B cell (primary cell): ENCODE results near the gene TMEM108. TPM values are rescaled to one million over a fixed set of nuclear protein-coding genes. Genes with fewer than 3 reads are reported as not detected.

Experiments used
- ATAC-seq: fragments of 200-7000 bp; cut with Tn5 transposase; one replicate; pipeline ENCODE4 v1.10.0; 2021; ENCODE audit warnings: low read depth, mild to moderate bottlenecking, moderate number of reproducible peaks, moderate library complexity
- CTCF ChIA-PET: fragments of 350-600 bp; sonication (Branson Sonifier 250); formaldehyde crosslinking; loops from one replicate; lab custom pipeline; 2021; ENCODE audit warnings: antibody characterized with exemption, inconsistent platforms; lab: Charles Lee
- POLR2A ChIA-PET: fragments of 350-600 bp; sonication (Branson Sonifier 250); formaldehyde crosslinking; loops from one replicate; lab custom pipeline; 2021; ENCODE audit warnings: antibody characterized with exemption; lab: Charles Lee
- DNase-seq: peaks from one replicate; pipeline ENCODE4 v3.0.0; 2013
- H2AFZ ChIP-seq: 2 replicates; pipeline ENCODE4 v1.6.1; 2012; ENCODE audit warnings: mild to moderate bottlenecking, low read depth, low read length; ENCODE audit not compliant: insufficient read depth, poor library complexity, severe bottlenecking
- H3K27ac ChIP-seq, 2 donors: 1 replicate in 1 of 2; 2 replicates in 1 of 2; pipeline ENCODE4 v1.5.1; 2012 to 2013; ENCODE audit warnings: low read length in 2 of 2, mild to moderate bottlenecking in 2 of 2, moderate library complexity in 1 of 2
- H3K27me3 ChIP-seq, 4 experiments: fragments of 200-600 bp in 1 of 4; sonication (generic) in 1 of 4; replicated peaks in 1 of 4; 1 replicate in 2 of 4; 2 replicates in 2 of 4; pipeline versions ENCODE4 v1.6.1 to v1.7.0; 2013 to 2016; ENCODE audit warnings: low read length in 3 of 4, mild to moderate bottlenecking in 2 of 4, mixed read lengths in 1 of 4, moderate library complexity in 1 of 4; ENCODE audit not compliant: insufficient read depth in 4 of 4, control insufficient read depth in 3 of 4; ENCODE audit errors: control extremely low read depth in 1 of 4
- H3K36me3 ChIP-seq, 2 experiments: replicated peaks in 1 of 2; 1 replicate in 1 of 2; 2 replicates in 1 of 2; pipeline versions ENCODE4 v1.6.1 to v1.7.1; 2013; ENCODE audit warnings: low read length in 1 of 2; ENCODE audit not compliant: insufficient read depth in 2 of 2, control insufficient read depth in 1 of 2; ENCODE audit errors: control extremely low read depth in 1 of 2, extremely low read depth in 1 of 2
- H3K4me1 ChIP-seq, 2 donors: fragments of 200-600 bp in 1 of 2; sonication (generic) in 1 of 2; 1 replicate in 1 of 2; 2 replicates in 1 of 2; pipeline versions ENCODE4 v1.5.1 to v1.6.1; 2013 to 2017; ENCODE audit warnings: low read length in 2 of 2; ENCODE audit not compliant: control insufficient read depth in 2 of 2, insufficient read depth in 2 of 2
- H3K4me2 ChIP-seq: replicated peaks from 2 replicates; pipeline ENCODE3; 2012; ENCODE audit warnings: mild to moderate bottlenecking, low read depth, low read length; ENCODE audit not compliant: poor library complexity, severe bottlenecking
- H3K4me3 ChIP-seq, 5 experiments: fragments of 200-600 bp in 1 of 5; sonication (generic) in 1 of 5; 1 replicate in 3 of 5; 2 replicates in 2 of 5; pipeline versions ENCODE4 v1.5.1 to v1.7.0; 2011 to 2016; ENCODE audit warnings: low read length in 4 of 5, mild to moderate bottlenecking in 4 of 5, low read depth in 2 of 5, control low read depth in 1 of 5, moderate library complexity in 1 of 5; ENCODE audit not compliant: insufficient read depth in 1 of 5; ENCODE audit errors: control extremely low read depth in 1 of 5, extremely low read depth in 1 of 5
- H3K79me2 ChIP-seq: fragments of 200-600 bp; sonication (generic); one replicate; pipeline ENCODE4 v1.6.0; 2016; ENCODE audit warnings: low read length; ENCODE audit not compliant: control insufficient read depth, insufficient read depth
- H3K9ac ChIP-seq: fragments of 200-600 bp; sonication (generic); 2 replicates; pipeline ENCODE4 v1.6.1; 2017; ENCODE audit warnings: mild to moderate bottlenecking, low read length, moderate library complexity
- H3K9me3 ChIP-seq, 3 donors: one replicate each; pipeline versions ENCODE4 v1.6.1 to v1.7.1; 2013; ENCODE audit warnings: low read length in 2 of 3; ENCODE audit not compliant: control insufficient read depth in 2 of 3, insufficient read depth in 1 of 3; ENCODE audit errors: control extremely low read depth in 1 of 3
- H4K20me1 ChIP-seq: 2 replicates; pipeline ENCODE4 v1.6.0; 2012; ENCODE audit warnings: mild to moderate bottlenecking, low read length; ENCODE audit not compliant: insufficient read depth, control insufficient read depth, poor library complexity, severe bottlenecking
- H3K27ac Mint-ChIP-seq: one replicate; pipeline ENCODE4 v1.8.0; 2021; ENCODE audit warnings: mixed read lengths
- H3K27me3 Mint-ChIP-seq: one replicate; pipeline ENCODE4 v1.8.0; 2021; ENCODE audit warnings: mixed read lengths
- H3K4me1 Mint-ChIP-seq: one replicate; pipeline ENCODE4 v1.8.0; 2021; ENCODE audit warnings: mixed read lengths
- H3K4me3 Mint-ChIP-seq: one replicate; pipeline ENCODE4 v1.8.0; 2021; ENCODE audit warnings: mixed read lengths
- H3K9me3 Mint-ChIP-seq: one replicate; pipeline ENCODE4 v1.8.0; 2022; ENCODE audit warnings: mixed read lengths; ENCODE audit not compliant: insufficient read depth
- EZH2 ChIP-seq: IDR thresholded peaks from 2 replicates; pipeline ENCODE4 v1.6.1; 2012; ENCODE audit warnings: borderline replicate concordance, low read depth, mild to moderate bottlenecking, moderate library complexity, low read length; ENCODE audit not compliant: insufficient read depth, poor library complexity, severe bottlenecking
- WGBS: methylation state at CpG from one replicate; pipeline ENCODE4 v1.1.5; 2013; ENCODE audit warnings: missing lambda C conversion rate; ENCODE audit not compliant: insufficient coverage; 5-methylcytosine and 5-hydroxymethylcytosine counted together
- intact Hi-C: fragments of 100-400 bp; cut with micrococcal nuclease; formaldehyde crosslinking; loops from one replicate; pipeline ENCODE4 v1.10.0; 2022
- polyA plus RNA-seq: library from polyadenylated mRNA; depleted of rRNA; stranded (reverse); fragments of >200 nt; gene quantifications from 2 replicates; pipeline ENCODE4 v1.2.3, GENCODE V29; 2012
- total RNA-seq, 2 donors: library from RNA; stranded (reverse); fragments of 120-200 nt in 1 of 2; gene quantifications; 1 replicate in 1 of 2; 2 replicates in 1 of 2; pipeline versions ENCODE4 v1.2.3 to v1.2.4, GENCODE V29; 2013 to 2022
- TF ChIP-seq, protein P1 (sequence below): fragments of 200-600 bp; IDR thresholded peaks from one replicate; pipeline ENCODE4 v1.8.0; 2022; ENCODE audit warnings: antibody characterized with exemption, mild to moderate bottlenecking

TMEM108 gene
- total and polyA plus RNA-seq, 2 donors (not counting 1 experiment from before 2014, with no cell fraction given) = not detected

DNA sequence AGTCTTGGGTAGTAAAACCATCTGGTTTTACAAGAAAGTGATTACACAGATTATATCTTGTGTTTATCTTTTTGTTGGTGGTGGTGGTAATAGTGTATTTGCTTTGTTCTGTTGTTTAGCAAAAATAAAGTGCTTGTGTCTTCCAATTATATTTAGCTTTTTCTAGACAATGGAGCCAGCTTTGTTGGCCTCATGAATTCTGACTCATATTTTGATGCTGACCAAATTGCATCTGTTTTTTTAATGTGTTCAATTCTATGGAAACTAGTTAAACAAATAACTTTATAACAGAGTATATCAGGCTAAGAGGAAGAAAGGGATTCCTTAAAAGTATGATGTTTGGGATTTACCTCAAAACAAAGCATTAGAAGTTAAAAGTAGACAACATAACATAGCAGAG, 292.3 kb downstream of the TMEM108 start:
- H3K4me2 ChIP-seq = no peak overlapping the region
- intact Hi-C loops = no loop called here
- Mint-ChIP-seq H3K27ac (no peak overlapping the region), H3K4me3 (no peak overlapping the region), H3K27me3 (peaks cover 13% of the 10 kb centered on the region), H3K4me1 (no peaks in the 10 kb centered on the region), H3K9me3 (no peaks in the 10 kb centered on the region)
- DNase-seq (no peak), ATAC-seq (no peak)
- no peak overlapping the region for H2AFZ ChIP-seq
- no peak overlapping the region for H3K9ac ChIP-seq
- no peaks in the 10 kb centered on the region for H3K79me2 ChIP-seq
- CTCF ChIA-PET = no interaction called here
- H3K4me1 ChIP-seq = no peaks in the 10 kb centered on the region
- no peaks in the 10 kb centered on the region for H3K36me3 ChIP-seq
- TF ChIP-seq EZH2 = no peak
- TF ChIP-seq, protein P1, sequence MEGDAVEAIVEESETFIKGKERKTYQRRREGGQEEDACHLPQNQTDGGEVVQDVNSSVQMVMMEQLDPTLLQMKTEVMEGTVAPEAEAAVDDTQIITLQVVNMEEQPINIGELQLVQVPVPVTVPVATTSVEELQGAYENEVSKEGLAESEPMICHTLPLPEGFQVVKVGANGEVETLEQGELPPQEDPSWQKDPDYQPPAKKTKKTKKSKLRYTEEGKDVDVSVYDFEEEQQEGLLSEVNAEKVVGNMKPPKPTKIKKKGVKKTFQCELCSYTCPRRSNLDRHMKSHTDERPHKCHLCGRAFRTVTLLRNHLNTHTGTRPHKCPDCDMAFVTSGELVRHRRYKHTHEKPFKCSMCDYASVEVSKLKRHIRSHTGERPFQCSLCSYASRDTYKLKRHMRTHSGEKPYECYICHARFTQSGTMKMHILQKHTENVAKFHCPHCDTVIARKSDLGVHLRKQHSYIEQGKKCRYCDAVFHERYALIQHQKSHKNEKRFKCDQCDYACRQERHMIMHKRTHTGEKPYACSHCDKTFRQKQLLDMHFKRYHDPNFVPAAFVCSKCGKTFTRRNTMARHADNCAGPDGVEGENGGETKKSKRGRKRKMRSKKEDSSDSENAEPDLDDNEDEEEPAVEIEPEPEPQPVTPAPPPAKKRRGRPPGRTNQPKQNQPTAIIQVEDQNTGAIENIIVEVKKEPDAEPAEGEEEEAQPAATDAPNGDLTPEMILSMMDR = no peak
- POLR2A ChIA-PET = no interaction called here
- no peak overlapping the region for H3K27ac ChIP-seq
- no peaks in the 10 kb centered on the region for H4K20me1 ChIP-seq
- no peaks in the 10 kb centered on the region for H3K9me3 ChIP-seq
- no peak overlapping the region for H3K4me3 ChIP-seq
- peaks cover 0 to 3% (median 0%) of the 10 kb centered on the region in 4 experiments for H3K27me3 ChIP-seq

DNA sequence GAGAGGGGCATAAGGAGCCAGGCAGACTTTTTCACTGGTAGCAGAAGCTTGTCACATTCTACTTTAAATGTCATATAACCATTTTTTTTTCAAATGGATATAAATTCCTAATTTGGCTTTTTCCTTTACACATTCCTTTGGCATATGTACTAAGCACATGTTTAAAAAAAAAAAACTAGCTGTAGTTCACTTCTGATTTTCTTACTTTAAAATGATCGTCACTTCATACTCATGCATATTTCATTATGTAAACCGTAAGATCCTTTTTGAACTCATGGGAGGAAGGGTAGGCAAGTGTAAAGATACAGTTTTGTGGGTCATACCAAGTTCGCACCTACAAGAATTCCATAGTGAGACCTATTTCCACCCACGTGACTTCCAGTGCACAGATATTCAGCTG, 316.5 kb downstream of the TMEM108 start:
- Mint-ChIP-seq H3K4me1 (no peaks in the 10 kb centered on the region), H3K27ac (no peak overlapping the region), H3K4me3 (no peak overlapping the region), H3K9me3 (no peaks in the 10 kb centered on the region), H3K27me3 (peaks cover 13% of the 10 kb centered on the region)
- ChIA-PET CTCF (no interaction called here), POLR2A (no interaction called here)
- ATAC-seq (no peak), DNase-seq (no peak)
- Histone ChIP-seq H3K9ac (no peak overlapping the region), H4K20me1 (no peaks in the 10 kb centered on the region), H3K36me3 (no peaks in the 10 kb centered on the region), H3K27me3 (peaks cover 0 to 5% (median 2%) of the 10 kb centered on the region in 4 experiments), H3K4me1 (no peaks in the 10 kb centered on the region), H3K4me3 (no peak overlapping the region), H3K9me3 (no peaks in the 10 kb centered on the region), H3K4me2 (no peak overlapping the region), H3K79me2 (no peaks in the 10 kb centered on the region), H3K27ac (no peak overlapping the region), H2AFZ (no peak overlapping the region)
- TF ChIP-seq, protein P1 = no peak
- no peak for TF ChIP-seq EZH2
- intact Hi-C loops = no loop called here
- WGBS = no CpG with 5 or more reads among the region's 4 CpGs
